HepG2 (cell line): ENCODE data around the gene UBXN1. TPM values are rescaled to one million over a fixed set of nuclear protein-coding genes. Genes with fewer than 3 reads are reported as not detected.

ENCODE experiments used
- ARNT ChIP-seq: fragments of 450-650 bp; IDR thresholded peaks from 2 replicates; pipeline ENCODE4 v1.6.1; 2017
- ATF7 ChIP-seq, 2 experiments: fragments of 450-650 bp in 1 of 2; sonication (generic) in 1 of 2; formaldehyde crosslinking in 1 of 2; IDR thresholded peaks; 2 replicates each; pipeline versions ENCODE4 v1.4.0 to v1.6.1; 2016 to 2020; ENCODE audit warnings: antibody characterized with exemption in 1 of 2, mild to moderate bottlenecking in 1 of 2, missing genetic modification reagents in 1 of 2
- DMAP1 ChIP-seq: IDR thresholded peaks from 2 replicates; pipeline ENCODE4 v1.6.1; 2016
- FIP1L1 ChIP-seq: fragments of 200-400 bp; formaldehyde crosslinking; IDR thresholded peaks from 2 replicates; pipeline ENCODE4 v1.6.1; 2018; ENCODE audit warnings: low read depth, mild to moderate bottlenecking, low read length, moderate library complexity, borderline replicate concordance; ENCODE audit not compliant: insufficient read depth
- MLXIP ChIP-seq: sonication (generic); formaldehyde crosslinking; IDR thresholded peaks from 2 replicates; pipeline ENCODE4 v1.9.0; 2021; ENCODE audit warnings: missing genetic modification reagents, borderline replicate concordance
- MXD1 ChIP-seq: sonication (generic); formaldehyde crosslinking; IDR thresholded peaks from 2 replicates; pipeline ENCODE4 v1.4.0; 2020; ENCODE audit warnings: mild to moderate bottlenecking, missing genetic modification reagents
- NFKBIZ ChIP-seq: IDR thresholded peaks from 2 replicates; pipeline ENCODE4 v1.6.1; 2018; ENCODE audit warnings: missing genetic modification reagents, missing compliant biosample characterization
- NFYB ChIP-seq: sonication (generic); formaldehyde crosslinking; IDR thresholded peaks from 2 replicates; pipeline ENCODE4 v1.4.0; 2020; ENCODE audit warnings: missing genetic modification reagents
- PRDM4 ChIP-seq: sonication (generic); formaldehyde crosslinking; IDR thresholded peaks from 2 replicates; pipeline ENCODE4 v1.9.0; 2021; ENCODE audit warnings: missing genetic modification reagents, borderline replicate concordance
- RBM39 ChIP-seq: fragments of 200-400 bp; formaldehyde crosslinking; IDR thresholded peaks from one replicate; pipeline ENCODE4 v1.6.1; 2018; ENCODE audit warnings: antibody characterized with exemption, mild to moderate bottlenecking, low read depth, low read length; ENCODE audit not compliant: poor library complexity, severe bottlenecking
- SP5 ChIP-seq: IDR thresholded peaks from 2 replicates; pipeline ENCODE4 v1.6.1; 2016; ENCODE audit warnings: low read depth, borderline replicate concordance
- TBX3 ChIP-seq: fragments of 450-650 bp; IDR thresholded peaks from 2 replicates; pipeline ENCODE4 v1.6.1; 2017; ENCODE audit warnings: antibody characterized with exemption, mild to moderate bottlenecking, inconsistent platforms, borderline replicate concordance
- TEAD2 ChIP-seq: sonication (generic); formaldehyde crosslinking; IDR thresholded peaks from 2 replicates; pipeline ENCODE4 v1.9.0; 2021; ENCODE audit warnings: missing genetic modification reagents
- TFDP1 ChIP-seq: IDR thresholded peaks from 2 replicates; pipeline ENCODE4 v1.6.1; 2016; ENCODE audit warnings: missing compliant biosample characterization, missing genetic modification reagents, borderline replicate concordance
- XRCC5 ChIP-seq: fragments of 200-400 bp; formaldehyde crosslinking; optimal IDR thresholded peaks from 2 replicates; pipeline ENCODE3; 2017; ENCODE audit warnings: mild to moderate bottlenecking, low read length
- ZFP36L1 ChIP-seq: sonication (generic); formaldehyde crosslinking; IDR thresholded peaks from 2 replicates; pipeline ENCODE4 v1.8.0; 2022; ENCODE audit warnings: mild to moderate bottlenecking, missing genetic modification reagents, moderate library complexity
- ZNF30 ChIP-seq: sonication (generic); formaldehyde crosslinking; IDR thresholded peaks from 2 replicates; pipeline ENCODE4 v1.5.0; 2020; ENCODE audit warnings: mild to moderate bottlenecking, missing genetic modification reagents
- ZNF468 ChIP-seq: sonication (generic); formaldehyde crosslinking; IDR thresholded peaks from 2 replicates; pipeline ENCODE4 v1.8.0; 2022; ENCODE audit warnings: mild to moderate bottlenecking, moderate library complexity, missing genetic modification reagents
- ZNF510 ChIP-seq: sonication (generic); formaldehyde crosslinking; IDR thresholded peaks from 2 replicates; pipeline ENCODE4 v1.4.0; 2020; ENCODE audit warnings: low read depth, mild to moderate bottlenecking, missing genetic modification reagents
- ZNF703 ChIP-seq: sonication (generic); formaldehyde crosslinking; IDR thresholded peaks from 2 replicates; pipeline ENCODE4 v1.5.1; 2020; ENCODE audit warnings: missing genetic modification reagents, mild to moderate bottlenecking, moderate library complexity, borderline replicate concordance
- ZNF747 ChIP-seq: sonication (generic); formaldehyde crosslinking; IDR thresholded peaks from 2 replicates; pipeline ENCODE4 v1.8.1; 2023; ENCODE audit warnings: missing genetic modification reagents, mild to moderate bottlenecking, borderline replicate concordance
- ZSCAN20 ChIP-seq: sonication (generic); formaldehyde crosslinking; IDR thresholded peaks from 2 replicates; pipeline ENCODE4 v1.4.0; 2020; ENCODE audit warnings: missing genetic modification reagents, mild to moderate bottlenecking, borderline replicate concordance
- ZSCAN31 ChIP-seq: sonication (generic); formaldehyde crosslinking; IDR thresholded peaks from 2 replicates; pipeline ENCODE4 v1.5.0; 2020; ENCODE audit warnings: low read depth, mild to moderate bottlenecking, missing genetic modification reagents
- polyA plus RNA-seq, 8 experiments: library from polyadenylated mRNA; depleted of rRNA in 3 of 8; stranded (reverse) in 7 of 8; unstranded in 1 of 8; fragments of >200 nt; fragmentation: Illumina TruSeq in 4 of 8; extraction: Trizol in 4 of 8; gene quantifications; 2 replicates each; pipeline versions ENCODE4 v1.2.1 to v1.2.3, GENCODE V29; 2011 to 2016; ENCODE audit warnings: low read depth in 4 of 8, missing spikeins in 1 of 8, mixed read lengths in 1 of 8; ENCODE audit not compliant: insufficient read depth in 1 of 8
- total RNA-seq, 5 experiments: library from RNA; depleted of rRNA; stranded (reverse); fragments of >200 nt; fragmentation: Illumina TruSeq; extraction: Trizol; gene quantifications; 2 replicates each; pipeline ENCODE4 v1.2.3, GENCODE V29; 2016; ENCODE audit warnings: low read depth in 1 of 5

UBXN1 gene
- total and polyA plus RNA-seq, 2 of the 13 experiments (the other 11 are each of a cell fraction or from before 2014, with no cell fraction given): 47.5 to 52.4 TPM

GRCh38 chr11:62728171-62728988 is 49.5 kb upstream of the UBXN1 start, which contains the start of gene TTC9C (continued):
- TF ChIP-seq MXD1 (CRISPR knock-in tag) (0 out of 2 replicates have a peak, but pooled peaks have one; percentile 48), MLXIP (no peak), ZNF510 (no peak), NFYB (CRISPR knock-in tag) (no peak), XRCC5 (no peak), ZNF468 (CRISPR knock-in tag) (no peak), ZSCAN20 (CRISPR knock-in tag) (0 out of 2 replicates have a peak, but pooled peaks have one; percentile 35), FIP1L1 (no peak), TFDP1 (CRISPR knock-in tag) (no peak; the same call in 1 of the 2 replicates), ARNT (no peak), ZSCAN31 (no peak), SP5 (CRISPR knock-in tag) (peak; percentile 26; the same call in 1 of the 2 replicates), TBX3 (no peak), NFKBIZ (no peak), PRDM4 (CRISPR knock-in tag) (no peak), ZFP36L1 (CRISPR knock-in tag) (no peak), TEAD2 (no peak), RBM39 (no peak), ZNF703 (CRISPR knock-in tag) (no peak), ZNF747 (CRISPR knock-in tag) (no peak), DMAP1 (peak; percentile 35), ZNF30 (CRISPR knock-in tag) (no peak), ATF7 (IDR thresholded peaks at IDR 0.05) (no peak), ATF7 (CRISPR knock-in tag; IDR thresholded peaks at IDR 0.05) (no peak)
